NCI-H2227 (cell line): ENCODE results near the gene TTC3.

ENCODE experiments used
- DNase-seq: peaks from one replicate; lab custom pipeline; 2025; ENCODE audit not compliant: unreplicated experiment; lab: John Stamatoyannopoulos, UW

The TTC3 gene

DNA sequence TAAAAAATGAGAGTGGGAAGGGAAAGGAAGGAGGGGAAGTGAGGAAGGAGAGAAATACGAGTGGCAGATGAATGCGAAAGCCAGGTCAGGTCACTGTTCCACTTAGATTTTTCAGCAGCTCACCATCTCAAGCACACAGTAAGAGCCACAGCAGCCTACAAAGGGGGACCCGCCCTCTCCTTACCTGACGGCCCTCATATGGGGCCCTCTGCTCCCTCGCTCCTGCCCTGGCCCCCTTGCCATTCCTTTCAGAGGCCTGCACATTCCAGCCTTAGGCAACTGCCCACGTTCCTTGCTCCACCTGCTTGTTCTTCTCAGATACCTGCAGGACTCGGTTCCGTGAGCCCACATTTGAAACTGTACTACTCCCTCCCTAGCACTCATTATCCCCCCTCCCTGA is 172.1 kb downstream of the TTC3 start:
- DNase-seq: no peak

DNA sequence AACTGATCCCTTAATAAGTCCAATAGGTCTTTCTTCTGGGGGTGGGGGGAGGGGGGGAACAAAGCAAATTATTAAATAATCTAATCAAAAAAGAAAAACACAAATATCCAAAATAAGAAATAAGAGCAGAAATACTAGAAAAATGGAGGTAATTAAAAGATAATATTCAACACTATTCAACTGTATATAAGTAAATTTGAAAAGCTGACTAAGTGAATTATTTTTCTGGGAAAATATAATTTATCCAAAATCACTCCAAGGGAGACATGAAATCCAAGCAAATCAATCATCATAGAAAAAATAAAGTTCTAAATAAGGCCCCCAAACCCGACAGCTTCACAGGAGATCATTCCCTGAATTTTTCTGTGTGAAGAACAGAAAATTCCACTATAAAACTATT is 175.2 kb downstream of the TTC3 start:
- no peak for DNase-seq

DNA sequence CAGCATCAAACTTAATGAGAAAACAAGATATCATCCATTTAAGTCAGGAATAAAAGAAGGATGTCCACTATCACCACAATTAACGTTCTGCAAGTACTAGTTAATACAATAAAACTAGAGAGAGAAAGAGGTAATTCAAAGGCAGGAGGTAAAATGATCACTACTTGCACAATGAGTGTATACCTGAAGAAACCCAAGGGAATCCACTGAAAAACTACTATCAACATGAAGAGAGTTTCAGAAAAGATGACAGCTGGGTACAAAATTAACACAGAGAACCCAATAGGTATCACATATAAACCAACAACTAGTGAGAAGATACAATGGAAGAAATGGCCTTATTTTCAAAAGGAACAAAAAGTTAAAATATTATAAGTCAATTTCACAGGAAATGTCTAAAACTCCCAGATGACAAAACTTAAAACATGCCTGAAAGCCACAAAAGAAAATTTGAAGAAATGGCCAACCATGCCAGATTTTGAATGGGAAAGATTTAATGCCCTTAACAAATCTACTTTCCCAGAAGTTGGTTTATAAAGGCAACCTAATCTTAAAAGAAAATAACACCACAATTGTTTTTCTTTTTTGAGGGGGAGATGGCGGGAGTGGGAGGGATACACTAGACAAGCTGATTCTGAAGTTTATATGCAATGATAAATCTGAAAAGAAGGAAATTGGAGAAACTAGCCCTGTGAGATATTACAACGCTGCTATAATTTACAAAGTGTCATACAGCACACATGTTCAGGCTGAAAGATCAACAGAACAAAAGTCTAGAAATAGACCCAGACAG is 176.3 kb downstream of the TTC3 start:
- no peak for DNase-seq

- DNase-seq: no peak
These were observed 178.2 kb downstream of the TTC3 start for GRCh38 chr21:37251294-37251634.
